Neuronal stem cell (in vitro differentiated cells): ENCODE data around the gene RELL1.
A peak's percentile ranks its signal among the peaks of the same experiment; 100 is the strongest.

Experiments used
- DNase-seq: peaks from one replicate; pipeline ENCODE4 v3.0.0-alpha.2; 2013; ENCODE audit warnings: low spot score
- H2AFZ ChIP-seq: one replicate; pipeline ENCODE4 v1.6.1; 2013; ENCODE audit warnings: mild to moderate bottlenecking, low read length, inconsistent platforms
- H2AK5ac ChIP-seq: 2 replicates; pipeline ENCODE4 v1.6.1; 2013; ENCODE audit warnings: low read depth, mild to moderate bottlenecking, inconsistent platforms, low read length, moderate library complexity, mixed read lengths
- H2BK120ac ChIP-seq: 2 replicates; pipeline ENCODE4 v1.6.1; 2013; ENCODE audit warnings: low read depth, mild to moderate bottlenecking, inconsistent platforms, low read length, moderate library complexity, mixed read lengths
- H2BK12ac ChIP-seq: one replicate; pipeline ENCODE4 v1.6.1; 2013; ENCODE audit warnings: low read length, inconsistent platforms
- H2BK15ac ChIP-seq: 2 replicates; pipeline ENCODE4 v1.6.1; 2013; ENCODE audit warnings: mild to moderate bottlenecking, low read length, inconsistent platforms, mixed read lengths
- H2BK5ac ChIP-seq: one replicate; pipeline ENCODE4 v1.6.1; 2013; ENCODE audit warnings: inconsistent platforms, mild to moderate bottlenecking, low read length, moderate library complexity
- H3K14ac ChIP-seq: one replicate; pipeline ENCODE4 v1.6.1; 2013; ENCODE audit warnings: low read length, inconsistent platforms
- H3K18ac ChIP-seq: 2 replicates; pipeline ENCODE4 v1.6.1; 2013; ENCODE audit warnings: low read length, inconsistent platforms
- H3K23ac ChIP-seq: 2 replicates; pipeline ENCODE4 v1.6.1; 2013; ENCODE audit warnings: low read depth, mild to moderate bottlenecking, mixed read lengths, low read length, inconsistent platforms; ENCODE audit not compliant: poor library complexity
- H3K27ac ChIP-seq: replicated peaks from 3 replicates; pipeline ENCODE4 v1.5.1; 2013; ENCODE audit warnings: low read length, inconsistent platforms
- H3K27me3 ChIP-seq, 3 experiments: 2 replicates each; pipeline ENCODE4 v1.6.1; 2013; ENCODE audit warnings: low read length in 3 of 3, mild to moderate bottlenecking in 2 of 3, inconsistent platforms in 1 of 3, low read depth in 1 of 3, mixed read lengths in 1 of 3, moderate library complexity in 1 of 3; ENCODE audit not compliant: control insufficient read depth in 3 of 3, insufficient read depth in 3 of 3
- H3K36me3 ChIP-seq, 2 donors: replicated peaks in 1 of 2; 2 replicates each; pipeline ENCODE4 v1.6.1; 2013; ENCODE audit warnings: low read length in 2 of 2; ENCODE audit not compliant: control insufficient read depth in 2 of 2, insufficient read depth in 2 of 2
- H3K4ac ChIP-seq: 2 replicates; pipeline ENCODE4 v1.6.1; 2013; ENCODE audit warnings: inconsistent platforms, mild to moderate bottlenecking, low read length, moderate library complexity
- H3K4me1 ChIP-seq, 2 donors: 1 replicate in 1 of 2; 2 replicates in 1 of 2; pipeline ENCODE4 v1.6.1; 2013; ENCODE audit warnings: low read length in 2 of 2, low read depth in 1 of 2; ENCODE audit not compliant: control insufficient read depth in 2 of 2, insufficient read depth in 1 of 2
- H3K4me2 ChIP-seq: one replicate; pipeline ENCODE4 v1.6.1; 2013; ENCODE audit warnings: mild to moderate bottlenecking, low read length, inconsistent platforms; ENCODE audit not compliant: insufficient read depth, poor library complexity, severe bottlenecking
- H3K4me3 ChIP-seq, 2 donors: 2 replicates each; pipeline ENCODE4 v1.5.1; 2013; ENCODE audit warnings: low read length in 2 of 2, mild to moderate bottlenecking in 2 of 2, inconsistent platforms in 1 of 2, moderate library complexity in 1 of 2
- H3K79me1 ChIP-seq: one replicate; pipeline ENCODE4 v1.6.1; 2013; ENCODE audit warnings: low read depth, mild to moderate bottlenecking, inconsistent platforms, low read length, moderate library complexity
- H3K9ac ChIP-seq: one replicate; pipeline ENCODE4 v1.6.1; 2013; ENCODE audit warnings: mild to moderate bottlenecking, low read depth, low read length, inconsistent platforms; ENCODE audit not compliant: poor library complexity
- H3K9me3 ChIP-seq, 2 donors: replicated peaks in 1 of 2; 2 replicates each; pipeline versions ENCODE3 to v1.6.1; 2013; ENCODE audit warnings: low read length in 2 of 2, mild to moderate bottlenecking in 2 of 2, inconsistent platforms in 1 of 2, low read depth in 1 of 2, mixed read lengths in 1 of 2, moderate library complexity in 1 of 2; ENCODE audit not compliant: control insufficient read depth in 2 of 2, insufficient read depth in 1 of 2
- H4K8ac ChIP-seq: one replicate; pipeline ENCODE4 v1.6.1; 2013; ENCODE audit warnings: low read depth, mild to moderate bottlenecking, inconsistent platforms, low read length, moderate library complexity
- H4K91ac ChIP-seq: one replicate; pipeline ENCODE4 v1.6.1; 2013; ENCODE audit warnings: low read length, low read depth, mild to moderate bottlenecking, inconsistent platforms; ENCODE audit not compliant: poor library complexity
- WGBS, 2 donors: extraction: QIAGEN DNeasy Blood & Tissue Kit; methylation state at CpG; one replicate each; pipeline ENCODE4 v1.1.7; 2013; ENCODE audit warnings: missing lambda C conversion rate in 2 of 2, mixed read lengths in 1 of 2; ENCODE audit not compliant: insufficient read length in 2 of 2, insufficient replicate concordance in 1 of 2; ENCODE audit errors: extremely low coverage in 2 of 2; 5-methylcytosine and 5-hydroxymethylcytosine counted together

The RELL1 gene

GRCh38 chr4:37590016-37590415 is 96.2 kb downstream of the RELL1 start:
- H2BK5ac ChIP-seq: no peak overlapping the region
- H3K36me3 ChIP-seq: no peaks in the 10 kb centered on the region
- H3K4ac ChIP-seq: no peak overlapping the region
- no peak overlapping the region for H2BK120ac ChIP-seq
- H3K9me3 ChIP-seq: no peaks in the 10 kb centered on the region
- H4K8ac ChIP-seq: no peak overlapping the region
- peak overlapping the region; percentile 58 for H2BK12ac ChIP-seq
- no peak overlapping the region for H2BK15ac ChIP-seq
- H3K4me3 ChIP-seq: no peak overlapping the region
- H3K18ac ChIP-seq: peak overlapping the region; percentile 54
- H3K23ac ChIP-seq: no peak overlapping the region
- no peak overlapping the region for H2AFZ ChIP-seq
- H3K79me1 ChIP-seq: no peaks in the 10 kb centered on the region
- no peak overlapping the region for H3K9ac ChIP-seq
- no peak overlapping the region for H3K4me2 ChIP-seq
- no peak for DNase-seq
- H3K4me1 ChIP-seq: peaks cover 0 to 9% of the 10 kb centered on the region in 2 donors
- H2AK5ac ChIP-seq: no peak overlapping the region
- no peaks in the 10 kb centered on the region for H3K27me3 ChIP-seq
- no peak overlapping the region for H4K91ac ChIP-seq
- no CpG with 5 or more reads among the region's 6 CpGs for WGBS, 2 donors
- H3K27ac ChIP-seq: no peak overlapping the region
- H3K14ac ChIP-seq: no peak overlapping the region

DNA sequence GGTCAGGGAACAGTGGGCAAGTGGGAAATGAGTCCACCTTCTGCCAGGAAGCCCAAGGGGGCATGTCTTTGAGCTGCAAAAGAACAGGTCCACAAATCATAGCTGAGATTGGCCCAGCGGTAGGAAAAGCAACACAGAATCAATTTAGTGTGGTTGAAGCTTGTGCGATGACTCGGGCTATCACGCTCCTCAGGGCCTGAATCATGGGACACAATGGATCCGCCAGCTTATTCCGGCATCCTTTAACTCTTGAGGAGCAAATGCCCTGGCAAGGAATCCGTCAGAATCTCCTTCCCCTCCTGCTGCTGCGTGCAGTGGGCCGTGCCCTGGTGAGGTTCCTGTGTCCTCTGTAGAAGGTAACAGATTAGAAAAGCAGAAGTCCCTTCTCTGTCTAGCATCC is 98.0 kb downstream of the RELL1 start:
- H2BK12ac ChIP-seq: no peak overlapping the region
- no peaks in the 10 kb centered on the region for H3K79me1 ChIP-seq
- H2BK5ac ChIP-seq: no peak overlapping the region
- H2BK15ac ChIP-seq: no peak overlapping the region
- H3K9ac ChIP-seq: no peak overlapping the region
- DNase-seq: no peak
- peaks cover 0 to 9% of the 10 kb centered on the region in 2 donors for H3K4me1 ChIP-seq
- no peaks in the 10 kb centered on the region for H3K27me3 ChIP-seq
- H3K4me3 ChIP-seq: no peak overlapping the region
- H3K9me3 ChIP-seq: no peaks in the 10 kb centered on the region
- no peak overlapping the region for H2AFZ ChIP-seq
- no peaks in the 10 kb centered on the region for H3K36me3 ChIP-seq
- no CpG with 5 or more reads among the region's 9 CpGs for WGBS, 2 donors
- H3K4ac ChIP-seq: no peak overlapping the region
- H4K91ac ChIP-seq: no peak overlapping the region
- H4K8ac ChIP-seq: no peak overlapping the region
- no peak overlapping the region for H3K18ac ChIP-seq
- no peak overlapping the region for H3K27ac ChIP-seq
- no peak overlapping the region for H3K14ac ChIP-seq
- H3K23ac ChIP-seq: no peak overlapping the region
- no peak overlapping the region for H2AK5ac ChIP-seq
- no peak overlapping the region for H3K4me2 ChIP-seq
- H2BK120ac ChIP-seq: no peak overlapping the region

- H2AK5ac ChIP-seq: no peak overlapping the region
- no peak overlapping the region for H3K4ac ChIP-seq
- no peak overlapping the region for H3K14ac ChIP-seq
- no peak overlapping the region for H4K91ac ChIP-seq
- no CpG with 5 or more reads among the region's 6 CpGs for WGBS, 2 donors
- H3K27ac ChIP-seq: no peak overlapping the region
- H3K4me3 ChIP-seq: no peak overlapping the region
- no peak overlapping the region for H4K8ac ChIP-seq
- peaks cover 0 to 9% of the 10 kb centered on the region in 2 donors for H3K4me1 ChIP-seq
- H3K79me1 ChIP-seq: no peaks in the 10 kb centered on the region
- H2BK5ac ChIP-seq: no peak overlapping the region
- no peak overlapping the region for H3K23ac ChIP-seq
- H2BK120ac ChIP-seq: no peak overlapping the region
- no peak for DNase-seq
- no peaks in the 10 kb centered on the region for H3K36me3 ChIP-seq
- no peaks in the 10 kb centered on the region for H3K9me3 ChIP-seq
- H3K4me2 ChIP-seq: no peak overlapping the region
- H2AFZ ChIP-seq: no peak overlapping the region
- H3K27me3 ChIP-seq: no peaks in the 10 kb centered on the region
- H3K9ac ChIP-seq: no peak overlapping the region
- H3K18ac ChIP-seq: no peak overlapping the region
- no peak overlapping the region for H2BK12ac ChIP-seq
- no peak overlapping the region for H2BK15ac ChIP-seq
These were observed 100.0 kb downstream of the RELL1 start for GRCh38 chr4:37586194-37586593.

DNA sequence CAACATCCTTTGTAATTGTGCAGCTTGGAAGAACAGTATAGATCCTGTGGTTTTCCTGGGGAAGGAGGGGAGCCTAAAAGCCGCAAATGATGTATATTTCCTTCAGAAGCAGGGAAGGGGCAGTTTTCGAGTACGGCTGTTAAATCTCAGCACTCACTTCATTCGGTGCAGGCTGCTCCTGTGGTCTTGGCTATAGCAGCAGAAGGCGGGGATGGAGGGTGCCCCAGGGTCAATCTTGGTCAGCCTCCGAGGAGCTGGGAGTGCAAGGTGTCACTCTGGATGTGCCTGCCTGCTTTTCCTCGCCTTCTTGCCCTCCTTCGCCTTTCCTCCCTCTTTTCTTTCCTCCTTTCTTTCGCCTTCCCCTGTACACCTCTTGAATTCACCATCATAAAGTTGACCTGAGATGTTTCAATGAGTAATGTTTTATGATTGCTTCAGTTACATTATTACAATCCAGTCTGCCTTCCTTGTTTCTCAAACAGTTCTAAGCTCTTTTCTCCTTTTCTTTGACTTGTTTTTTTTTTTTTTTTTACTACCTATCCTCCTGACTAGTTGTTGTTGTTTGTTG is 101.6 kb downstream of the RELL1 start:
- H4K8ac ChIP-seq: no peak overlapping the region
- H3K36me3 ChIP-seq: no peaks in the 10 kb centered on the region
- no peak overlapping the region for H2AFZ ChIP-seq
- H3K23ac ChIP-seq: no peak overlapping the region
- no peaks in the 10 kb centered on the region for H3K4me1 ChIP-seq
- H3K79me1 ChIP-seq: no peaks in the 10 kb centered on the region
- no peak overlapping the region for H2BK15ac ChIP-seq
- H3K14ac ChIP-seq: no peak overlapping the region
- no peaks in the 10 kb centered on the region for H3K27me3 ChIP-seq
- no peak overlapping the region for H4K91ac ChIP-seq
- H3K9me3 ChIP-seq: peaks cover 0 to 2% of the 10 kb centered on the region in 2 donors
- H3K4me2 ChIP-seq: no peak overlapping the region
- H2BK5ac ChIP-seq: no peak overlapping the region
- H3K18ac ChIP-seq: no peak overlapping the region
- H2BK120ac ChIP-seq: no peak overlapping the region
- no peak overlapping the region for H3K9ac ChIP-seq
- no peak overlapping the region for H2AK5ac ChIP-seq
- no CpG with 5 or more reads among the region's 9 CpGs for WGBS, 2 donors
- H3K4me3 ChIP-seq: no peak overlapping the region
- no peak overlapping the region for H3K27ac ChIP-seq
- H3K4ac ChIP-seq: no peak overlapping the region
- no peak for DNase-seq
- no peak overlapping the region for H2BK12ac ChIP-seq
